SK-N-SH (cell line): ENCODE measurements around the gene ADCY4. TPM values are rescaled to one million over a fixed set of nuclear protein-coding genes. Genes with fewer than 3 reads are reported as not detected.

ENCODE experiments used
- CHD2 ChIP-seq: fragments of 150-350 bp; IDR thresholded peaks from 2 replicates; pipeline ENCODE4 v1.6.1; 2018; ENCODE audit warnings: low read length; ENCODE audit not compliant: partially characterized antibody
- ELF1 ChIP-seq: IDR thresholded peaks from 2 replicates; pipeline ENCODE4 v1.4.0; 2012
- EP300 ChIP-seq, 2 experiments: IDR thresholded peaks; 2 replicates each; pipeline versions ENCODE4 v1.4.0 to v1.6.1; 2012; ENCODE audit warnings: borderline replicate concordance in 1 of 2, low read depth in 1 of 2, low read length in 1 of 2
- FOSL2 ChIP-seq: IDR thresholded peaks from 2 replicates; pipeline ENCODE4 v1.4.0; 2012; ENCODE audit warnings: low read depth, mild to moderate bottlenecking, moderate library complexity, borderline replicate concordance
- FOXJ3 ChIP-seq: sonication (generic); formaldehyde crosslinking; IDR thresholded peaks from 2 replicates; pipeline ENCODE4 v1.5.1; 2020; ENCODE audit warnings: mild to moderate bottlenecking, missing genetic modification reagents
- FOXM1 ChIP-seq: IDR thresholded peaks from 2 replicates; pipeline ENCODE4 v1.4.0; 2012; ENCODE audit warnings: low read depth, mild to moderate bottlenecking
- GABPA ChIP-seq: IDR thresholded peaks from 2 replicates; pipeline ENCODE4 v1.4.0; 2012; ENCODE audit warnings: low read depth, mild to moderate bottlenecking
- GATA2 ChIP-seq: sonication (generic); formaldehyde crosslinking; IDR thresholded peaks from 2 replicates; pipeline ENCODE4 v1.5.0; 2020; ENCODE audit warnings: mild to moderate bottlenecking, missing genetic modification reagents
- JUND ChIP-seq: IDR thresholded peaks from 2 replicates; pipeline ENCODE4 v1.4.0; 2012
- MAX ChIP-seq: IDR thresholded peaks from 2 replicates; pipeline ENCODE4 v1.4.0; 2012; ENCODE audit warnings: low read depth
- MXI1 ChIP-seq: IDR thresholded peaks from 2 replicates; pipeline ENCODE4 v1.6.1; 2012; ENCODE audit warnings: mild to moderate bottlenecking, low read depth, low read length, improper control_type of control experiment
- NFIC ChIP-seq: IDR thresholded peaks from 2 replicates; pipeline ENCODE4 v1.4.0; 2012; ENCODE audit warnings: borderline replicate concordance
- NRF1 ChIP-seq: IDR thresholded peaks from 2 replicates; pipeline ENCODE4 v1.6.1; 2012; ENCODE audit warnings: low read depth, mild to moderate bottlenecking, low read length
- RAD21 ChIP-seq: IDR thresholded peaks from 2 replicates; pipeline ENCODE4 v1.6.1; 2012; ENCODE audit warnings: mild to moderate bottlenecking, low read length
- RCOR1 ChIP-seq: fragments of 150-350 bp; IDR thresholded peaks from 2 replicates; pipeline ENCODE4 v1.6.1; 2017; ENCODE audit warnings: antibody characterized with exemption, low read length
- REST ChIP-seq: IDR thresholded peaks from 2 replicates; pipeline ENCODE4 v1.6.1; 2012; ENCODE audit warnings: mild to moderate bottlenecking, low read depth, low read length, moderate library complexity
- RFX5 ChIP-seq: IDR thresholded peaks from 2 replicates; pipeline ENCODE4 v1.6.1; 2012; ENCODE audit warnings: mild to moderate bottlenecking, improper control_type of control experiment, low read length
- RXRA ChIP-seq: IDR thresholded peaks from 2 replicates; pipeline ENCODE4 v1.4.0; 2012; ENCODE audit warnings: low read depth, mild to moderate bottlenecking, borderline replicate concordance
- SIN3A ChIP-seq: IDR thresholded peaks from 2 replicates; pipeline ENCODE4 v1.6.1; 2012; ENCODE audit warnings: low read depth, mild to moderate bottlenecking, low read length, moderate library complexity, borderline replicate concordance
- SMC3 ChIP-seq: IDR thresholded peaks from 2 replicates; pipeline ENCODE4 v1.6.1; 2012; ENCODE audit warnings: low read depth, low read length, improper control_type of control experiment
- TAF1 ChIP-seq: IDR thresholded peaks from 2 replicates; pipeline ENCODE4 v1.6.1; 2012; ENCODE audit warnings: low read depth, mild to moderate bottlenecking, low read length, moderate library complexity, borderline replicate concordance
- TCF12 ChIP-seq: IDR thresholded peaks from 2 replicates; pipeline ENCODE4 v1.4.0; 2012
- TEAD4 ChIP-seq: IDR thresholded peaks from 2 replicates; pipeline ENCODE4 v1.4.0; 2012; ENCODE audit warnings: mild to moderate bottlenecking, borderline replicate concordance; ENCODE audit not compliant: insufficient read depth
- YY1 ChIP-seq: IDR thresholded peaks from 2 replicates; pipeline ENCODE4 v1.4.0; 2012; ENCODE audit warnings: low read depth, mild to moderate bottlenecking
- polyA plus RNA-seq, 3 experiments: library from polyadenylated mRNA; depleted of rRNA; stranded (reverse); fragments of >200 nt; gene quantifications; 2 replicates each; pipeline ENCODE4 v1.2.3, GENCODE V29; 2012
- TF ChIP-seq, protein P1 (sequence below): IDR thresholded peaks from 2 replicates; pipeline ENCODE4 v1.4.0; 2012; ENCODE audit warnings: low read depth, borderline replicate concordance
- TF ChIP-seq, protein P2 (sequence below): IDR thresholded peaks from 2 replicates; pipeline ENCODE4; 2012

Gene ADCY4
- polyA plus RNA-seq, 1 of the 3 experiments (the other 2 are of a cell fraction): 0.08 TPM

DNA sequence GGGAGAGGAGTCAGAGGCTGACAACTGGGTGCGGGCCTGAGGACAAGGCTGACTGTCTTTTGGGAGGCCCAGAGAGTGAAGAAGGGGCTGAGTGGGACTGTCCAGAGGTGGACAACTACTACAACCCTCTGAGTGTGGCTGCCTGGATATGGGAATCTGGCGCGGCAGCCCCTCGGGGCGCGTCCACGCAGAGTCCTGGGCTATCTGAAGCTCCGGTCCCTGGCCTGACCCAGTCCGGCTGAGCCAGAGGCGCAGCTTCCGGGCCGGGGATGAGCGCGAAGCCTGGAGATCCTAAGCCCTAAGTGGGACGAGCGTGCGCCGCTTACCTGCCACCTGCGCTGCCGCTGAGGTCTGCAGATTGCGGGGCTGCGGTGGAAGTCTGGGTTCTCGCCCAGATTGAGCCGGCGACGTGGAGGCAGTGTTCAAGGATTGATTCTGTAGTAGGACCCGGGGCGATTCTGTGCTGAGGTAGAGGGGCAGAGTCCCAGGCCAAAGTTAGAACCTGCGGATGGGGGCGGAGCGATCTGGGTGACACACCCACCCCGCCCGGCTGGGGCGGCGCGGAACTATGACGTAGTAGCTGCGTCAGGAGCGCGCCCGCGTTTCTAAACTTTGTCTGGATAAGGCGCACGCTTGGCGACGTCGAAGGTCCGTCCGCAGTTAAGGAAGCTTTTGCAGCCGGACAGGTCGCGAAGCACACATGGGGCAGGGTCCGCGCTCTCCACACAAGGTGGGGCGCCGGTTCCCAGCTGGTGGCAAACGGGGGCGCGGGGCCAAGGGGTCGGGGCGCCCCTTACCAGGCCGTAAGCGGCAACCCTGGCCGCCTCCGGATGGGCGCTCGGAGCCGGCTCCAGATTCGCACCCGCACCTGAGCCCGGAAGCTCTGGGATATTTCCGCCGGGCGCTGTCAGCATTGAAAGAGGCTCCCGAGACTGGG, 35.3 kb downstream of the ADCY4 start, which contains the start of the genes DHRS1 and NOP9 (continued):
- TF ChIP-seq REST (no peak), RFX5 (no peak), GABPA (0 out of 2 replicates have a peak, but pooled peaks have one; percentile 20), NRF1 (no peak), GATA2 (CRISPR knock-in tag) (no peak), TAF1 (peak; percentile 54; the same call in 1 of the 2 replicates), YY1 (no peak), SIN3A (peak; percentile 94), CHD2 (peak; percentile 66), JUND (no peak), ELF1 (no peak; the same call in 1 of the 2 replicates), FOSL2 (peak; percentile 11; the same call in 1 of the 2 replicates), RCOR1 (0 out of 2 replicates have a peak, but pooled peaks have one; percentile 27), RXRA (no peak), MAX (peak; percentile 92), SMC3 (no peak), EP300 (IDR thresholded peaks at IDR 0.05; ENCODE audit: borderline replicate concordance in 1 of 2, low read depth in 1 of 2, low read length in 1 of 2) (no peak), FOXM1 (no peak), TEAD4 (no peak), RAD21 (no peak), MXI1 (peak; percentile 97), NFIC (no peak), TCF12 (peak; percentile 14; the same call in 1 of the 2 replicates), FOXJ3 (no peak)
- TF ChIP-seq, protein P1, sequence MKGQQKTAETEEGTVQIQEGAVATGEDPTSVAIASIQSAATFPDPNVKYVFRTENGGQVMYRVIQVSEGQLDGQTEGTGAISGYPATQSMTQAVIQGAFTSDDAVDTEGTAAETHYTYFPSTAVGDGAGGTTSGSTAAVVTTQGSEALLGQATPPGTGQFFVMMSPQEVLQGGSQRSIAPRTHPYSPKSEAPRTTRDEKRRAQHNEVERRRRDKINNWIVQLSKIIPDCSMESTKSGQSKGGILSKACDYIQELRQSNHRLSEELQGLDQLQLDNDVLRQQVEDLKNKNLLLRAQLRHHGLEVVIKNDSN: no peak
- TF ChIP-seq, protein P2, sequence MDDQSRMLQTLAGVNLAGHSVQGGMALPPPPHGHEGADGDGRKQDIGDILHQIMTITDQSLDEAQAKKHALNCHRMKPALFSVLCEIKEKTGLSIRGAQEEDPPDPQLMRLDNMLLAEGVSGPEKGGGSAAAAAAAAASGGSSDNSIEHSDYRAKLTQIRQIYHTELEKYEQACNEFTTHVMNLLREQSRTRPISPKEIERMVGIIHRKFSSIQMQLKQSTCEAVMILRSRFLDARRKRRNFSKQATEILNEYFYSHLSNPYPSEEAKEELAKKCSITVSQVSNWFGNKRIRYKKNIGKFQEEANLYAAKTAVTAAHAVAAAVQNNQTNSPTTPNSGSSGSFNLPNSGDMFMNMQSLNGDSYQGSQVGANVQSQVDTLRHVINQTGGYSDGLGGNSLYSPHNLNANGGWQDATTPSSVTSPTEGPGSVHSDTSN: no peak
- TF ChIP-seq, all 33 proteins: peak for 10
